GM12878 (cell line): ENCODE measurements around the gene ODC1. TPM values are rescaled to one million over a fixed set of nuclear protein-coding genes. Genes with fewer than 3 reads are reported as not detected.

Source experiments
- ATAC-seq: fragments of 200-7000 bp; cut with Tn5 transposase; 3 replicates; pipeline ENCODE4 v1.9.1; 2020; ENCODE audit warnings: mild to moderate bottlenecking, moderate library complexity
- BruUV-seq: library from RNA; stranded (reverse); fragments of 400-500 nt; replicated peaks from 2 replicates; lab custom pipeline; 2021; lab: Mats Ljungman, UMichigan
- CTCF ChIA-PET: fragments of 300-600 bp; sonication (Branson Sonifier 250); formaldehyde crosslinking; extraction: SDS; loops from one replicate; lab custom pipeline; 2021; ENCODE audit warnings: inconsistent platforms; lab: Yijun Ruan, JAX
- POLR2A ChIA-PET: fragments of 350-600 bp; formaldehyde crosslinking; extraction: SDS; loops from one replicate; lab custom pipeline; 2021; ENCODE audit warnings: inconsistent platforms; lab: Charles Lee
- RAD21 ChIA-PET: fragments of 300-600 bp; sonication (Branson Sonifier 250); formaldehyde crosslinking; loops from one replicate; lab custom pipeline; 2023; ENCODE audit warnings: antibody characterized with exemption; ENCODE audit not compliant: unreplicated experiment; lab: Charles Lee
- SMC1A ChIA-PET: fragments of 300-600 bp; sonication (Branson Sonifier 250); formaldehyde crosslinking; loops from one replicate; lab custom pipeline; 2023; ENCODE audit not compliant: unreplicated experiment, uncharacterized antibody; lab: Charles Lee
- DNase-seq: peaks from one replicate; pipeline ENCODE4 v3.0.0-alpha.2; 2011; ENCODE audit warnings: low read depth, low spot score
- FAIRE-seq: peaks from 3 replicates; lab custom pipeline; 2011; peaks lifted over from hg19 to GRCh38; lab: Jason Lieb, UNC
- H2AFZ ChIP-seq: 2 replicates; pipeline ENCODE4 v1.6.0; 2011; ENCODE audit warnings: low read depth, low read length, control low read depth; ENCODE audit not compliant: control insufficient read depth
- H3K27ac ChIP-seq: 2 replicates; pipeline ENCODE4 v1.5.1; 2011; ENCODE audit warnings: control low read depth; ENCODE audit not compliant: control insufficient read depth, insufficient read depth
- H3K27me3 ChIP-seq, 2 experiments: replicated peaks in 1 of 2; 2 replicates each; pipeline versions ENCODE4 v1.6.0 to v1.6.1; 2011; ENCODE audit warnings: low read length in 1 of 2; ENCODE audit not compliant: control insufficient read depth in 2 of 2, insufficient read depth in 2 of 2
- H3K36me3 ChIP-seq, 2 experiments: 2 replicates each; pipeline ENCODE4 v1.5.1; 2011; ENCODE audit warnings: low read length in 1 of 2; ENCODE audit not compliant: control insufficient read depth in 2 of 2, insufficient read depth in 2 of 2
- H3K4me1 ChIP-seq: 2 replicates; pipeline ENCODE4 v1.6.1; 2011; ENCODE audit warnings: mild to moderate bottlenecking, low read length, moderate library complexity, mixed read lengths; ENCODE audit not compliant: control insufficient read depth, insufficient read depth
- H3K4me2 ChIP-seq: 2 replicates; pipeline ENCODE4 v1.6.0; 2011; ENCODE audit warnings: control low read depth; ENCODE audit not compliant: control insufficient read depth, insufficient read depth
- H3K4me3 ChIP-seq: fragments of 200-600 bp; sonication (generic); 2 replicates; pipeline ENCODE4 v1.5.1; 2016
- H3K79me2 ChIP-seq: 2 replicates; pipeline ENCODE4 v1.6.0; 2011; ENCODE audit warnings: low read length; ENCODE audit not compliant: control insufficient read depth, insufficient read depth
- H3K9ac ChIP-seq: 2 replicates; pipeline ENCODE4 v1.8.0; 2011; ENCODE audit warnings: low read length, control low read depth, mixed read lengths; ENCODE audit not compliant: control insufficient read depth, insufficient read depth
- H3K9me3 ChIP-seq: replicated peaks from 3 replicates; pipeline ENCODE4 v1.5.1; 2011; ENCODE audit warnings: mild to moderate bottlenecking, low read length; ENCODE audit not compliant: control insufficient read depth, insufficient read depth
- H4K20me1 ChIP-seq: 2 replicates; pipeline ENCODE4 v1.6.0; 2011; ENCODE audit not compliant: control insufficient read depth, insufficient read depth
- ATF7 ChIP-seq: fragments of 450-650 bp; IDR thresholded peaks from 2 replicates; pipeline ENCODE4 v1.6.1; 2016; ENCODE audit warnings: low read depth, mild to moderate bottlenecking
- BHLHE40 ChIP-seq, 2 experiments: fragments of 450-650 bp in 1 of 2; IDR thresholded peaks; 2 replicates each; pipeline ENCODE4 v1.6.1; 2011 to 2017; ENCODE audit warnings: low read depth in 2 of 2, borderline replicate concordance in 1 of 2, improper control_type of control experiment in 1 of 2, low read length in 1 of 2, mild to moderate bottlenecking in 1 of 2
- EED ChIP-seq: sonication (generic); IDR thresholded peaks from 2 replicates; pipeline ENCODE4 v1.6.1; 2016; ENCODE audit warnings: antibody characterized with exemption, low read depth
- ETV6 ChIP-seq, 2 experiments: fragments of 450-650 bp in 1 of 2; IDR thresholded peaks in 1 of 2; conservative IDR thresholded peaks in 1 of 2; 2 replicates each; pipeline ENCODE4 v1.6.1; 2014; ENCODE audit warnings: antibody characterized with exemption in 1 of 2, borderline replicate concordance in 1 of 2, low read depth in 1 of 2, mild to moderate bottlenecking in 1 of 2, moderate library complexity in 1 of 2
- HCFC1 ChIP-seq: fragments of 150-350 bp; IDR thresholded peaks from 2 replicates; pipeline ENCODE4 v1.6.1; 2014; ENCODE audit warnings: low read length
- MYB ChIP-seq: fragments of 150-350 bp; IDR thresholded peaks from 2 replicates; pipeline ENCODE4 v1.6.1; 2014; ENCODE audit warnings: mild to moderate bottlenecking, low read depth, low read length, borderline replicate concordance
- NFYA ChIP-seq: IDR thresholded peaks from 2 replicates; pipeline ENCODE4 v1.6.1; 2011; ENCODE audit warnings: low read depth, mild to moderate bottlenecking, low read length, improper control_type of control experiment, borderline replicate concordance
- PAX8 ChIP-seq: fragments of 450-650 bp; IDR thresholded peaks from 2 replicates; pipeline ENCODE4 v1.6.1; 2017; ENCODE audit warnings: mild to moderate bottlenecking, moderate library complexity
- POLR2A ChIP-seq: IDR thresholded peaks from 2 replicates; pipeline ENCODE4 v1.6.1; 2011; ENCODE audit warnings: low read depth, mild to moderate bottlenecking, low read length
- POLR2AphosphoS5 ChIP-seq: IDR thresholded peaks from 2 replicates; pipeline ENCODE4 v1.6.1; 2011; ENCODE audit warnings: mild to moderate bottlenecking, low read length, inconsistent platforms
- RUNX3 ChIP-seq: IDR thresholded peaks from 2 replicates; pipeline ENCODE4 v1.6.1; 2012; ENCODE audit warnings: low read length, inconsistent platforms
- SPI1 ChIP-seq: IDR thresholded peaks from 2 replicates; pipeline ENCODE4 v1.6.1; 2011; ENCODE audit warnings: low read depth, mild to moderate bottlenecking, low read length, moderate library complexity, borderline replicate concordance; ENCODE audit not compliant: insufficient read depth
- SREBF2 ChIP-seq: IDR thresholded peaks from 2 replicates; pipeline ENCODE4 v1.6.1; 2012; ENCODE audit warnings: mild to moderate bottlenecking, low read length
- ZNF274 ChIP-seq: IDR thresholded peaks from one replicate; pipeline ENCODE4 v1.8.0; 2011; ENCODE audit not compliant: insufficient read length, insufficient read depth
- WGBS: methylation state at CpG from one replicate; pipeline ENCODE4 v1.1.6; 2016; ENCODE audit warnings: low lambda C conversion rate; ENCODE audit not compliant: insufficient replicate concordance, insufficient coverage; ENCODE audit errors: missing lambda C conversion rate; 5-methylcytosine and 5-hydroxymethylcytosine counted together
- in situ Hi-C: fragments of 300-500 bp; cut with MboI; formaldehyde crosslinking; loops from 9 replicates; pipeline ENCODE4 v1.14.3; 2018; ENCODE audit warnings: mixed read lengths
- intact Hi-C: fragments of 100-400 bp; cut with micrococcal nuclease; formaldehyde crosslinking; loops from one replicate; pipeline ENCODE4 v1.14.2; 2022; ENCODE audit not compliant: unreplicated experiment
- polyA plus RNA-seq, 11 experiments: library from polyadenylated mRNA; depleted of rRNA in 4 of 11; unstranded in 6 of 11; stranded (reverse) in 5 of 11; fragments of >200 nt; fragmentation: Nextera tagmentation in 4 of 11; fragmentation: Illumina TruSeq in 1 of 11; extraction: Ambion mirVana in 4 of 11; extraction: Trizol in 1 of 11; gene quantifications; 1 replicate in 1 of 11; 2 replicates in 10 of 11; pipeline versions ENCODE4 v1.2.1 to v1.2.3, GENCODE V29; 2011 to 2016; ENCODE audit warnings: inconsistent platforms in 2 of 11, missing spikeins in 2 of 11, low read depth in 1 of 11
- total RNA-seq, 4 experiments: library from RNA; depleted of rRNA in 3 of 4; stranded (reverse); fragments of >200 nt in 3 of 4; fragmentation: Illumina TruSeq in 1 of 4; extraction: Trizol in 1 of 4; gene quantifications; 2 replicates each; pipeline versions ENCODE4 v1.2.1 to v1.2.3, GENCODE V29; 2013 to 2021
- TF ChIP-seq, protein P1 (sequence below): fragments of 450-650 bp; IDR thresholded peaks from 2 replicates; pipeline ENCODE4 v1.6.1; 2017; ENCODE audit warnings: antibody characterized with exemption, mild to moderate bottlenecking, moderate library complexity
- TF ChIP-seq, protein P2 (sequence below): fragments of 150-350 bp; IDR thresholded peaks from 2 replicates; pipeline ENCODE4 v1.6.1; 2016; ENCODE audit warnings: low read depth, low read length
- TF ChIP-seq, protein P3 (sequence below): IDR thresholded peaks from 2 replicates; pipeline ENCODE4 v1.6.1; 2011; ENCODE audit warnings: borderline replicate concordance, low read depth, mild to moderate bottlenecking, moderate library complexity, low read length; ENCODE audit not compliant: insufficient read depth, poor library complexity, severe bottlenecking

Gene ODC1
- total and polyA plus RNA-seq, 10 of the 15 experiments (the other 5 are each of a cell fraction or from before 2014, with no cell fraction given): 68.5 to 441 (median 340) TPM

DNA sequence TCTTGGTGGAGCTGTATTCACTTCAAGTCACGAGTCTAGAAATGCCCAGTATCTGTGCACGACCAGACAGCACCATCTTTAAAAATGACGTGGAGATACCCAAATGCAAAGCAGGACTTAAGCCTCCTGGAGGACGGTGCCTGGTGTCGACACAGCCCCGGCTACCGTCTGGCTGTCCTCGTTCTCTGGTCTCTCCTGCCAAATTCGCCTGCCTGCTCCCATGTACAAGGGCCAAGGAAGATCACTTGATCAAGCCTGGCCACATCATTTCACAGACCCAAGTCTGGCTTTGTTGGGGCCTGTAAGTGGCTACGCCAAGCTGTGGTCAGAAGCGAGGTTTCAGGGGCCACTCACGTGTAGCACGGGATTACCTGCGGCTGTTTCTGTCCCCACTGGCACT, 9.4 kb downstream of the ODC1 start:
- Histone ChIP-seq H3K27me3 (no peaks in the 10 kb centered on the region), H4K20me1 (no peaks in the 10 kb centered on the region; the same call in 1 of the 2 replicates), H3K79me2 (peaks cover 9% of the 10 kb centered on the region), H3K9ac (no peak overlapping the region), H3K4me3 (no peak overlapping the region), H3K4me1 (peaks cover 4% of the 10 kb centered on the region; the same call in 1 of the 2 replicates), H3K9me3 (no peaks in the 10 kb centered on the region), H3K36me3 (peaks cover 20 to 30% of the 10 kb centered on the region in 2 experiments), H2AFZ (no peak overlapping the region), H3K4me2 (no peak overlapping the region), H3K27ac (no peak overlapping the region)
- no TSS peak for BruUV-seq
- in situ Hi-C loops (loop anchor here (5.0 to 10.0 kb wide), 2 partner anchors 361 to 624 kb away; no protein-coding TSS in a partner anchor), intact Hi-C loops (loop anchor here (10.0 kb wide), 1 partner anchor 624 kb away; no protein-coding TSS in a partner anchor)
- no peak for ATAC-seq
- CTCF ChIA-PET: interaction anchor here (0.6 to 9.1 kb wide), 5 partner anchors 29 to 366 kb away, joined by 3 to 109 read pairs (median 15); no protein-coding TSS in a partner anchor
- WGBS: 75% methylated on average over 14 of the region's 14 CpGs
- SMC1A ChIA-PET: interaction anchor here (0.7 to 2.7 kb wide), 2 partner anchors 30 to 314 kb away, joined by 3 to 11 read pairs; no protein-coding TSS in a partner anchor
- DNase-seq: no peak
- POLR2A ChIA-PET: interaction anchor here (1.2 kb wide), 1 partner anchor 30 kb away, joined by 4 read pairs; no protein-coding TSS in a partner anchor
- RAD21 ChIA-PET: interaction anchor here (0.8 to 2.0 kb wide), 2 partner anchors 29 to 30 kb away, joined by 3 to 10 read pairs; no protein-coding TSS in a partner anchor
- no peak for FAIRE-seq
- TF ChIP-seq ETV6 (conservative IDR thresholded peaks at IDR 0.05 in 1 of 2, IDR thresholded peaks at IDR 0.05 in 1 of 2; ENCODE audit: borderline replicate concordance in 1 of 2, low read depth in 1 of 2) (no peak), SPI1 (no peak), PAX8 (no peak), ZNF274 (no peak), EED (no peak), MYB (no peak), NFYA (no peak), HCFC1 (no peak), BHLHE40 (IDR thresholded peaks at IDR 0.05; ENCODE audit: borderline replicate concordance in 1 of 2, low read depth in 2 of 2, low read length in 1 of 2) (peak in 1 of 2 experiments; percentile 23; a peak in 2 of 4 replicates), RUNX3 (peak; percentile 37; the same call in 1 of the 2 replicates), POLR2AphosphoS5 (peak; percentile 61; the same call in 1 of the 2 replicates), POLR2A (peak; percentile 42; the same call in 1 of the 2 replicates), SREBF2 (no peak), ATF7 (no peak)
- TF ChIP-seq, protein P1, sequence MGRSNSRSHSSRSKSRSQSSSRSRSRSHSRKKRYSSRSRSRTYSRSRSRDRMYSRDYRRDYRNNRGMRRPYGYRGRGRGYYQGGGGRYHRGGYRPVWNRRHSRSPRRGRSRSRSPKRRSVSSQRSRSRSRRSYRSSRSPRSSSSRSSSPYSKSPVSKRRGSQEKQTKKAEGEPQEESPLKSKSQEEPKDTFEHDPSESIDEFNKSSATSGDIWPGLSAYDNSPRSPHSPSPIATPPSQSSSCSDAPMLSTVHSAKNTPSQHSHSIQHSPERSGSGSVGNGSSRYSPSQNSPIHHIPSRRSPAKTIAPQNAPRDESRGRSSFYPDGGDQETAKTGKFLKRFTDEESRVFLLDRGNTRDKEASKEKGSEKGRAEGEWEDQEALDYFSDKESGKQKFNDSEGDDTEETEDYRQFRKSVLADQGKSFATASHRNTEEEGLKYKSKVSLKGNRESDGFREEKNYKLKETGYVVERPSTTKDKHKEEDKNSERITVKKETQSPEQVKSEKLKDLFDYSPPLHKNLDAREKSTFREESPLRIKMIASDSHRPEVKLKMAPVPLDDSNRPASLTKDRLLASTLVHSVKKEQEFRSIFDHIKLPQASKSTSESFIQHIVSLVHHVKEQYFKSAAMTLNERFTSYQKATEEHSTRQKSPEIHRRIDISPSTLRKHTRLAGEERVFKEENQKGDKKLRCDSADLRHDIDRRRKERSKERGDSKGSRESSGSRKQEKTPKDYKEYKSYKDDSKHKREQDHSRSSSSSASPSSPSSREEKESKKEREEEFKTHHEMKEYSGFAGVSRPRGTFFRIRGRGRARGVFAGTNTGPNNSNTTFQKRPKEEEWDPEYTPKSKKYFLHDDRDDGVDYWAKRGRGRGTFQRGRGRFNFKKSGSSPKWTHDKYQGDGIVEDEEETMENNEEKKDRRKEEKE: no peak
- TF ChIP-seq, protein P2, sequence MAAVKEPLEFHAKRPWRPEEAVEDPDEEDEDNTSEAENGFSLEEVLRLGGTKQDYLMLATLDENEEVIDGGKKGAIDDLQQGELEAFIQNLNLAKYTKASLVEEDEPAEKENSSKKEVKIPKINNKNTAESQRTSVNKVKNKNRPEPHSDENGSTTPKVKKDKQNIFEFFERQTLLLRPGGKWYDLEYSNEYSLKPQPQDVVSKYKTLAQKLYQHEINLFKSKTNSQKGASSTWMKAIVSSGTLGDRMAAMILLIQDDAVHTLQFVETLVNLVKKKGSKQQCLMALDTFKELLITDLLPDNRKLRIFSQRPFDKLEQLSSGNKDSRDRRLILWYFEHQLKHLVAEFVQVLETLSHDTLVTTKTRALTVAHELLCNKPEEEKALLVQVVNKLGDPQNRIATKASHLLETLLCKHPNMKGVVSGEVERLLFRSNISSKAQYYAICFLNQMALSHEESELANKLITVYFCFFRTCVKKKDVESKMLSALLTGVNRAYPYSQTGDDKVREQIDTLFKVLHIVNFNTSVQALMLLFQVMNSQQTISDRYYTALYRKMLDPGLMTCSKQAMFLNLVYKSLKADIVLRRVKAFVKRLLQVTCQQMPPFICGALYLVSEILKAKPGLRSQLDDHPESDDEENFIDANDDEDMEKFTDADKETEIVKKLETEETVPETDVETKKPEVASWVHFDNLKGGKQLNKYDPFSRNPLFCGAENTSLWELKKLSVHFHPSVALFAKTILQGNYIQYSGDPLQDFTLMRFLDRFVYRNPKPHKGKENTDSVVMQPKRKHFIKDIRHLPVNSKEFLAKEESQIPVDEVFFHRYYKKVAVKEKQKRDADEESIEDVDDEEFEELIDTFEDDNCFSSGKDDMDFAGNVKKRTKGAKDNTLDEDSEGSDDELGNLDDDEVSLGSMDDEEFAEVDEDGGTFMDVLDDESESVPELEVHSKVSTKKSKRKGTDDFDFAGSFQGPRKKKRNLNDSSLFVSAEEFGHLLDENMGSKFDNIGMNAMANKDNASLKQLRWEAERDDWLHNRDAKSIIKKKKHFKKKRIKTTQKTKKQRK: no peak
- TF ChIP-seq, protein P3, sequence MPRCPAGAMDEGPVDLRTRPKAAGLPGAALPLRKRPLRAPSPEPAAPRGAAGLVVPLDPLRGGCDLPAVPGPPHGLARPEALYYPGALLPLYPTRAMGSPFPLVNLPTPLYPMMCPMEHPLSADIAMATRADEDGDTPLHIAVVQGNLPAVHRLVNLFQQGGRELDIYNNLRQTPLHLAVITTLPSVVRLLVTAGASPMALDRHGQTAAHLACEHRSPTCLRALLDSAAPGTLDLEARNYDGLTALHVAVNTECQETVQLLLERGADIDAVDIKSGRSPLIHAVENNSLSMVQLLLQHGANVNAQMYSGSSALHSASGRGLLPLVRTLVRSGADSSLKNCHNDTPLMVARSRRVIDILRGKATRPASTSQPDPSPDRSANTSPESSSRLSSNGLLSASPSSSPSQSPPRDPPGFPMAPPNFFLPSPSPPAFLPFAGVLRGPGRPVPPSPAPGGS: peak; percentile 11
